ENCODE results near the gene ATP6V0D1. TPM values are rescaled to one million over a fixed set of nuclear protein-coding genes. Genes with fewer than 3 reads are reported as not detected.

ATP6V0D1 gene
- total RNA-seq, 1 donor from 2014 or later: 89.2 TPM

- DNase-seq (ENCODE audit: low spot score): no peak
These were observed 17.9 kb downstream of the ATP6V0D1 start for GRCh38 chr16:67463059-67463458.

GRCh38 chr16:67462279-67462655 is 18.7 kb downstream of the ATP6V0D1 start:
- DNase-seq (ENCODE audit: low spot score): no peak

GRCh38 chr16:67461600-67462278 is 19.2 kb downstream of the ATP6V0D1 start:
- peak; percentile 74 for DNase-seq (ENCODE audit: low spot score)

GRCh38 chr16:67460961-67461360 is 20.0 kb downstream of the ATP6V0D1 start:
- no peak for DNase-seq (ENCODE audit: low spot score)

GRCh38 chr16:67460168-67460567 is 20.8 kb downstream of the ATP6V0D1 start:
- DNase-seq (ENCODE audit: low spot score): no peak

GRCh38 chr16:67459861-67460150 is 21.2 kb downstream of the ATP6V0D1 start:
- DNase-seq (ENCODE audit: low spot score): no peak

- no peak for DNase-seq (ENCODE audit: low spot score)
These were observed 21.7 kb downstream of the ATP6V0D1 start for GRCh38 chr16:67459066-67459860.

- DNase-seq (ENCODE audit: low spot score): no peak
These were observed 22.8 kb downstream of the ATP6V0D1 start for GRCh38 chr16:67458121-67458641.

GRCh38 chr16:67457611-67458010 is 23.3 kb downstream of the ATP6V0D1 start:
- DNase-seq (ENCODE audit: low spot score): no peak

- DNase-seq (ENCODE audit: low spot score): peak; percentile 64
These were observed 24.4 kb downstream of the ATP6V0D1 start for GRCh38 chr16:67456391-67457081.

- no peak for DNase-seq (ENCODE audit: low spot score)
These were observed 26.1 kb downstream of the ATP6V0D1 start for GRCh38 chr16:67454852-67455251.

- no peak for DNase-seq (ENCODE audit: low spot score)
These were observed 26.9 kb downstream of the ATP6V0D1 start for GRCh38 chr16:67454104-67454503.

GRCh38 chr16:67451704-67452435 is 29.1 kb downstream of the ATP6V0D1 start:
- DNase-seq (ENCODE audit: low spot score): no peak

- DNase-seq (ENCODE audit: low spot score): no peak
These were observed 29.8 kb downstream of the ATP6V0D1 start for GRCh38 chr16:67451061-67451703.

GRCh38 chr16:67449739-67450138 is 31.2 kb downstream of the ATP6V0D1 start:
- DNase-seq (ENCODE audit: low spot score): no peak

GRCh38 chr16:67449336-67449735 is 31.6 kb downstream of the ATP6V0D1 start:
- no peak for DNase-seq (ENCODE audit: low spot score)

GRCh38 chr16:67448580-67448979 is 32.4 kb downstream of the ATP6V0D1 start:
- no peak for DNase-seq (ENCODE audit: low spot score)

GRCh38 chr16:67447508-67448076 is 33.4 kb downstream of the ATP6V0D1 start:
- DNase-seq (ENCODE audit: low spot score): no peak

- no peak for DNase-seq (ENCODE audit: low spot score)
These were observed 33.9 kb downstream of the ATP6V0D1 start for GRCh38 chr16:67446968-67447507.
